SK-N-SH (cell line): ENCODE results near the gene DTD2.

Experiments used
- CTCF ChIP-seq: fragments of 200-600 bp; sonication (generic); IDR thresholded peaks from 2 replicates; pipeline ENCODE4 v1.6.1; 2017; ENCODE audit warnings: antibody characterized with exemption, mild to moderate bottlenecking, moderate library complexity
- ELF1 ChIP-seq: IDR thresholded peaks from 2 replicates; pipeline ENCODE4 v1.4.0; 2012
- EP300 ChIP-seq, 2 experiments: IDR thresholded peaks; 2 replicates each; pipeline versions ENCODE4 v1.4.0 to v1.6.1; 2012; ENCODE audit warnings: borderline replicate concordance in 1 of 2, low read depth in 1 of 2, low read length in 1 of 2
- GATA2 ChIP-seq: sonication (generic); formaldehyde crosslinking; IDR thresholded peaks from 2 replicates; pipeline ENCODE4 v1.5.0; 2020; ENCODE audit warnings: mild to moderate bottlenecking, missing genetic modification reagents
- JUND ChIP-seq: IDR thresholded peaks from 2 replicates; pipeline ENCODE4 v1.4.0; 2012
- RAD21 ChIP-seq: IDR thresholded peaks from 2 replicates; pipeline ENCODE4 v1.6.1; 2012; ENCODE audit warnings: mild to moderate bottlenecking, low read length
- YY1 ChIP-seq: IDR thresholded peaks from 2 replicates; pipeline ENCODE4 v1.4.0; 2012; ENCODE audit warnings: low read depth, mild to moderate bottlenecking
- TF ChIP-seq, protein P1 (sequence below): IDR thresholded peaks from 2 replicates; pipeline ENCODE4 v1.4.0; 2012; ENCODE audit warnings: low read depth, borderline replicate concordance

DNA sequence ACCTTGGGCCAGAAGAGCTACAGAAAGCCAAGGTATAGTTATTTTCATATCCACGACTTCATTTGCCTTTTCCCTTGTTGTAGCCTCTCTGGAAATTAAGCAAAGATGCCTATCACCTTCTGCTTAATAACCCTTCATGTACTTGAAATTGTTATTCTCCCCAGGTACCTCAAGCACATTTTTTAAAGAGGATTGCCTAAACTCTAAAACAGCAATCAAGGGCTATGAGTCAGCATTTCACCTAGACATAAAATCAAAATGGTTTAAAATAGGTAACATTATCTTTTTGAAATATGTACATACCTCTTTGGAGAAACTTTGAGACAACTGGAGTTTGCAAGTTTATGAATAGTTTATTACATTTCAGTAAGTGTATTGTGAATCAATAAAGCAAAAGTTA is 11.6 kb downstream of the DTD2 start:
- no peak for TF ChIP-seq YY1
- no peak for TF ChIP-seq EP300 (IDR thresholded peaks at IDR 0.05; ENCODE audit: borderline replicate concordance in 1 of 2, low read depth in 1 of 2, low read length in 1 of 2)
- no peak for TF ChIP-seq CTCF
- TF ChIP-seq ELF1, result no peak
- TF ChIP-seq JUND, result no peak
- TF ChIP-seq RAD21, result no peak
- TF ChIP-seq, protein P1, sequence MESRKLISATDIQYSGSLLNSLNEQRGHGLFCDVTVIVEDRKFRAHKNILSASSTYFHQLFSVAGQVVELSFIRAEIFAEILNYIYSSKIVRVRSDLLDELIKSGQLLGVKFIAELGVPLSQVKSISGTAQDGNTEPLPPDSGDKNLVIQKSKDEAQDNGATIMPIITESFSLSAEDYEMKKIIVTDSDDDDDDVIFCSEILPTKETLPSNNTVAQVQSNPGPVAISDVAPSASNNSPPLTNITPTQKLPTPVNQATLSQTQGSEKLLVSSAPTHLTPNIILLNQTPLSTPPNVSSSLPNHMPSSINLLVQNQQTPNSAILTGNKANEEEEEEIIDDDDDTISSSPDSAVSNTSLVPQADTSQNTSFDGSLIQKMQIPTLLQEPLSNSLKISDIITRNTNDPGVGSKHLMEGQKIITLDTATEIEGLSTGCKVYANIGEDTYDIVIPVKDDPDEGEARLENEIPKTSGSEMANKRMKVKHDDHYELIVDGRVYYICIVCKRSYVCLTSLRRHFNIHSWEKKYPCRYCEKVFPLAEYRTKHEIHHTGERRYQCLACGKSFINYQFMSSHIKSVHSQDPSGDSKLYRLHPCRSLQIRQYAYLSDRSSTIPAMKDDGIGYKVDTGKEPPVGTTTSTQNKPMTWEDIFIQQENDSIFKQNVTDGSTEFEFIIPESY, result no peak
- TF ChIP-seq GATA2 (CRISPR knock-in tag), result no peak
